GM12878 (cell line): ENCODE results near the gene SYCN.

Experiments
- ASH2L ChIP-seq: fragments of 300-600, 200-600 bp; sonication (generic); IDR thresholded peaks from 2 replicates; pipeline ENCODE4 v1.6.1; 2017; ENCODE audit warnings: low read depth, mild to moderate bottlenecking, borderline replicate concordance
- CTCF ChIP-seq, 3 experiments: IDR thresholded peaks in 2 of 3; conservative IDR thresholded peaks in 1 of 3; 2 replicates each; pipeline ENCODE4 v1.5.1; 2011; ENCODE audit warnings: low read depth in 3 of 3, low read length in 3 of 3, mild to moderate bottlenecking in 3 of 3, control low read depth in 2 of 3, moderate library complexity in 2 of 3, inconsistent platforms in 1 of 3, mixed read lengths in 1 of 3; ENCODE audit not compliant: control insufficient read depth in 2 of 3, insufficient read depth in 1 of 3; ENCODE audit errors: extremely low read depth in 1 of 3
- MAX ChIP-seq: IDR thresholded peaks from 2 replicates; pipeline ENCODE4 v1.6.1; 2012; ENCODE audit warnings: low read depth, low read length, improper control_type of control experiment
- PBX3 ChIP-seq: IDR thresholded peaks from 2 replicates; pipeline ENCODE4 v1.6.1; 2011; ENCODE audit warnings: mild to moderate bottlenecking, low read depth, low read length, moderate library complexity; ENCODE audit not compliant: insufficient replicate concordance
- POLR2A ChIP-seq: IDR thresholded peaks from 2 replicates; pipeline ENCODE4 v1.6.1; 2011; ENCODE audit warnings: low read depth, mild to moderate bottlenecking, low read length
- RCOR1 ChIP-seq: conservative IDR thresholded peaks from 2 replicates; pipeline ENCODE4 v1.6.1; 2012; ENCODE audit warnings: low read depth, low read length, improper control_type of control experiment
- STAT1 ChIP-seq: fragments of 450-650 bp; conservative IDR thresholded peaks from 2 replicates; pipeline ENCODE4 v1.6.1; 2014; ENCODE audit warnings: antibody characterized with exemption, mild to moderate bottlenecking
- TAF1 ChIP-seq: IDR thresholded peaks from 2 replicates; pipeline ENCODE4 v1.6.1; 2011; ENCODE audit warnings: mild to moderate bottlenecking, low read depth, low read length, borderline replicate concordance

GRCh38 chr19:39195755-39196154 is 8.3 kb downstream of the SYCN start:
- TF ChIP-seq MAX (no peak), RCOR1 (no peak), POLR2A (no peak), CTCF (IDR thresholded peaks at IDR 0.05 in 2 of 3, conservative IDR thresholded peaks at IDR 0.05 in 1 of 3; ENCODE audit: control insufficient read depth in 2 of 3, extremely low read depth in 1 of 3, insufficient read depth in 1 of 3, low read depth in 3 of 3, low read length in 3 of 3) (no peak), ASH2L (no peak), PBX3 (no peak), TAF1 (no peak), STAT1 (no peak)
